GM12892 (cell line): ENCODE data around the gene ACSL3.

Experiments used
- POLR2A ChIP-seq: IDR thresholded peaks from 2 replicates; pipeline ENCODE4 v1.6.1; 2011; ENCODE audit warnings: low read depth, low read length, control low read depth
- TAF1 ChIP-seq: IDR thresholded peaks from 2 replicates; pipeline ENCODE4 v1.6.1; 2011; ENCODE audit warnings: low read depth, mild to moderate bottlenecking, control low read depth, low read length, borderline replicate concordance

- TF ChIP-seq POLR2A = no peak
- no peak for TF ChIP-seq TAF1
Observed at GRCh38 chr2:222830164-222830563, 30.7 kb upstream of the ACSL3 start.
